SK-N-SH (cell line): ENCODE results near the gene KANK4.

Experiments
- FOXJ3 ChIP-seq: sonication (generic); formaldehyde crosslinking; IDR thresholded peaks from 2 replicates; pipeline ENCODE4 v1.5.1; 2020; ENCODE audit warnings: mild to moderate bottlenecking, missing genetic modification reagents
- MEF2A ChIP-seq: IDR thresholded peaks from 2 replicates; pipeline ENCODE4 v1.4.0; 2012; ENCODE audit warnings: low read depth, borderline replicate concordance
- POLR2AphosphoS5 ChIP-seq: IDR thresholded peaks from 2 replicates; pipeline ENCODE4 v1.6.1; 2012; ENCODE audit warnings: low read depth, low read length
- RCOR1 ChIP-seq: fragments of 150-350 bp; IDR thresholded peaks from 2 replicates; pipeline ENCODE4 v1.6.1; 2017; ENCODE audit warnings: antibody characterized with exemption, low read length
- TCF12 ChIP-seq: IDR thresholded peaks from 2 replicates; pipeline ENCODE4 v1.4.0; 2012
- TF ChIP-seq, protein P1 (sequence below): IDR thresholded peaks from 2 replicates; pipeline ENCODE4 v1.4.0; 2012; ENCODE audit warnings: low read depth
- TF ChIP-seq, protein P2 (sequence below): fragments of 200-600 bp; sonication (generic); IDR thresholded peaks from 2 replicates; pipeline ENCODE4 v1.6.1; 2017; ENCODE audit warnings: antibody characterized with exemption, mild to moderate bottlenecking, moderate library complexity
- TF ChIP-seq, protein P3 (sequence below): IDR thresholded peaks from 2 replicates; pipeline ENCODE4 v1.4.0; 2012; ENCODE audit warnings: low read depth, borderline replicate concordance

DNA sequence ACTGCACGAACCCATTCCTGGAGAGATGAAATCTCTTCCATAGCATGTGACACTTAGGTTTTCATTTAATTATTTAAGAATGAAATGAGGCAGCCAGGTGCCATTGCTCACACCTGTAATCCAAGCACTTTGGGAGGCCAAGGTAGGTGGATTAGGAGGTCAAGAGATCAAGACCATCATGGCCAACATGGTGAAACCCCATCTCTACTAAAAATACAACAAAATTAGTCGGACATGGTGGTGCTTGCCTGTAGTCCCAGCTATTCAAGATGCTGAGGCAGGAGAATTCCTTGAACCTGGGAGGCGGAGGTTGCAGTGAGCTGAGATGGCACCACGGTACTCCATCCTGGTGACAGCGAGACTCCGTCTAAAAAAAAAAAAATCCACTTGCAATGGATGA lies 106.8 kb downstream of the KANK4 start:
- TF ChIP-seq, protein P1, sequence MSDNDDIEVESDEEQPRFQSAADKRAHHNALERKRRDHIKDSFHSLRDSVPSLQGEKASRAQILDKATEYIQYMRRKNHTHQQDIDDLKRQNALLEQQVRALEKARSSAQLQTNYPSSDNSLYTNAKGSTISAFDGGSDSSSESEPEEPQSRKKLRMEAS, result no peak
- no peak for TF ChIP-seq MEF2A
- TF ChIP-seq, protein P2, sequence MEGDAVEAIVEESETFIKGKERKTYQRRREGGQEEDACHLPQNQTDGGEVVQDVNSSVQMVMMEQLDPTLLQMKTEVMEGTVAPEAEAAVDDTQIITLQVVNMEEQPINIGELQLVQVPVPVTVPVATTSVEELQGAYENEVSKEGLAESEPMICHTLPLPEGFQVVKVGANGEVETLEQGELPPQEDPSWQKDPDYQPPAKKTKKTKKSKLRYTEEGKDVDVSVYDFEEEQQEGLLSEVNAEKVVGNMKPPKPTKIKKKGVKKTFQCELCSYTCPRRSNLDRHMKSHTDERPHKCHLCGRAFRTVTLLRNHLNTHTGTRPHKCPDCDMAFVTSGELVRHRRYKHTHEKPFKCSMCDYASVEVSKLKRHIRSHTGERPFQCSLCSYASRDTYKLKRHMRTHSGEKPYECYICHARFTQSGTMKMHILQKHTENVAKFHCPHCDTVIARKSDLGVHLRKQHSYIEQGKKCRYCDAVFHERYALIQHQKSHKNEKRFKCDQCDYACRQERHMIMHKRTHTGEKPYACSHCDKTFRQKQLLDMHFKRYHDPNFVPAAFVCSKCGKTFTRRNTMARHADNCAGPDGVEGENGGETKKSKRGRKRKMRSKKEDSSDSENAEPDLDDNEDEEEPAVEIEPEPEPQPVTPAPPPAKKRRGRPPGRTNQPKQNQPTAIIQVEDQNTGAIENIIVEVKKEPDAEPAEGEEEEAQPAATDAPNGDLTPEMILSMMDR, result no peak
- TF ChIP-seq RCOR1, result no peak
- no peak for TF ChIP-seq TCF12
- TF ChIP-seq POLR2AphosphoS5, result no peak
- TF ChIP-seq, protein P3, sequence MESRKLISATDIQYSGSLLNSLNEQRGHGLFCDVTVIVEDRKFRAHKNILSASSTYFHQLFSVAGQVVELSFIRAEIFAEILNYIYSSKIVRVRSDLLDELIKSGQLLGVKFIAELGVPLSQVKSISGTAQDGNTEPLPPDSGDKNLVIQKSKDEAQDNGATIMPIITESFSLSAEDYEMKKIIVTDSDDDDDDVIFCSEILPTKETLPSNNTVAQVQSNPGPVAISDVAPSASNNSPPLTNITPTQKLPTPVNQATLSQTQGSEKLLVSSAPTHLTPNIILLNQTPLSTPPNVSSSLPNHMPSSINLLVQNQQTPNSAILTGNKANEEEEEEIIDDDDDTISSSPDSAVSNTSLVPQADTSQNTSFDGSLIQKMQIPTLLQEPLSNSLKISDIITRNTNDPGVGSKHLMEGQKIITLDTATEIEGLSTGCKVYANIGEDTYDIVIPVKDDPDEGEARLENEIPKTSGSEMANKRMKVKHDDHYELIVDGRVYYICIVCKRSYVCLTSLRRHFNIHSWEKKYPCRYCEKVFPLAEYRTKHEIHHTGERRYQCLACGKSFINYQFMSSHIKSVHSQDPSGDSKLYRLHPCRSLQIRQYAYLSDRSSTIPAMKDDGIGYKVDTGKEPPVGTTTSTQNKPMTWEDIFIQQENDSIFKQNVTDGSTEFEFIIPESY, result no peak
- TF ChIP-seq FOXJ3 (CRISPR knock-in tag), result no peak
